ENCODE results near the gene PIK3CG.
"Not testable (repeated sequence)": the region's sequence is repeated elsewhere in the genome, so short reads cannot be mapped to it uniquely, and the experiment has no call there.

PIK3CG gene

GRCh38 chr7:106865130-106866041 is at the start of gene PIK3CG:
Gene PIK3CG, plus strand, starts transcription at chr7:106865282. Its CDS starts 2,280 bp downstream, at chr7:106867562.
- Histone ChIP-seq H3K4me3 (ENCODE audit: low read depth in 1 of 5, low read length in 5 of 5) (peak within 1 kb of the TSS; percentile 36 to 74 (median 68)), H3K27ac (ENCODE audit: low read depth, low read length) (peak within 1 kb of the TSS; percentile 47), H3K4me1 (ENCODE audit: control insufficient read depth in 5 of 5, insufficient read depth in 5 of 5, low read length in 5 of 5) (peaks cover 10 to 49% (median 40%) of the 10 kb centered on the region in 5 donors), H3K9ac (ENCODE audit: low read length in 5 of 5) (peak within 1 kb of the TSS in 4 of 5 donors; percentile 19 to 62 (median 36)), H3K36me3 (ENCODE audit: control insufficient read depth in 5 of 5, insufficient read depth in 5 of 5, low read length in 5 of 5) (peaks cover 0 to 17% (median 0%) of the 10 kb centered on the region in 5 donors), H3K27me3 (ENCODE audit: control insufficient read depth in 5 of 5, insufficient read depth in 4 of 5, low read length in 5 of 5) (no peaks in the 10 kb centered on the region), H3K9me3 (ENCODE audit: control insufficient read depth in 5 of 5, low read length in 5 of 5) (peaks cover 0 to 7% (median 0%) of the 10 kb centered on the region in 5 donors)

GRCh38 chr7:106817098-106817497 is 48.0 kb upstream of the PIK3CG start:
- Histone ChIP-seq H3K36me3 (ENCODE audit: control insufficient read depth in 5 of 5, insufficient read depth in 5 of 5, low read length in 5 of 5) (no peaks in the 10 kb centered on the region), H3K27me3 (ENCODE audit: control insufficient read depth in 5 of 5, insufficient read depth in 4 of 5, low read length in 5 of 5) (no peaks in the 10 kb centered on the region), H3K4me1 (ENCODE audit: control insufficient read depth in 5 of 5, insufficient read depth in 5 of 5, low read length in 5 of 5) (peaks cover 0 to 2% (median 0%) of the 10 kb centered on the region in 5 donors), H3K9ac (ENCODE audit: low read length in 5 of 5) (no peak overlapping the region), H3K27ac (ENCODE audit: low read depth, low read length) (no peak overlapping the region), H3K9me3 (ENCODE audit: control insufficient read depth in 5 of 5, low read length in 5 of 5) (no peaks in the 10 kb centered on the region), H3K4me3 (ENCODE audit: low read depth in 1 of 5, low read length in 5 of 5) (no peak overlapping the region)

- no peaks in the 10 kb centered on the region for H3K36me3 ChIP-seq (ENCODE audit: control insufficient read depth in 5 of 5, insufficient read depth in 5 of 5, low read length in 5 of 5)
- H3K4me1 ChIP-seq (ENCODE audit: control insufficient read depth in 5 of 5, insufficient read depth in 5 of 5, low read length in 5 of 5), result no peaks in the 10 kb centered on the region
- H3K9ac ChIP-seq (ENCODE audit: low read length in 5 of 5), result no peak overlapping the region
- no peak overlapping the region for H3K27ac ChIP-seq (ENCODE audit: low read depth, low read length)
- no peaks in the 10 kb centered on the region for H3K9me3 ChIP-seq (ENCODE audit: control insufficient read depth in 5 of 5, low read length in 5 of 5)
- H3K4me3 ChIP-seq (ENCODE audit: low read depth in 1 of 5, low read length in 5 of 5), result no peak overlapping the region
- H3K27me3 ChIP-seq (ENCODE audit: control insufficient read depth in 5 of 5, insufficient read depth in 4 of 5, low read length in 5 of 5), result no peaks in the 10 kb centered on the region
Measured at GRCh38 chr7:106818736-106819135, 46.3 kb upstream of the PIK3CG start.

- Histone ChIP-seq H3K27ac (ENCODE audit: low read depth, low read length) (no peak overlapping the region), H3K4me3 (ENCODE audit: low read depth in 1 of 5, low read length in 5 of 5) (no peak overlapping the region)
Measured at GRCh38 chr7:106819546-106819945, 45.5 kb upstream of the PIK3CG start.

GRCh38 chr7:106820321-106821217 is 44.5 kb upstream of the PIK3CG start:
- Histone ChIP-seq H3K4me3 (ENCODE audit: low read depth in 1 of 5, low read length in 5 of 5) (no peak overlapping the region), H3K9me3 (ENCODE audit: control insufficient read depth in 5 of 5, low read length in 5 of 5) (no peaks in the 10 kb centered on the region), H3K4me1 (ENCODE audit: control insufficient read depth in 5 of 5, insufficient read depth in 5 of 5, low read length in 5 of 5) (no peaks in the 10 kb centered on the region), H3K27ac (ENCODE audit: low read depth, low read length) (no peak overlapping the region), H3K36me3 (ENCODE audit: control insufficient read depth in 5 of 5, insufficient read depth in 5 of 5, low read length in 5 of 5) (no peaks in the 10 kb centered on the region), H3K9ac (ENCODE audit: low read length in 5 of 5) (no peak overlapping the region), H3K27me3 (ENCODE audit: control insufficient read depth in 5 of 5, insufficient read depth in 4 of 5, low read length in 5 of 5) (no peaks in the 10 kb centered on the region)

More at GRCh38 chr7:106819546-106819945, 45.5 kb upstream of the PIK3CG start:
- Histone ChIP-seq H3K9me3 (ENCODE audit: control insufficient read depth in 5 of 5, low read length in 5 of 5) (no peaks in the 10 kb centered on the region), H3K27me3 (ENCODE audit: control insufficient read depth in 5 of 5, insufficient read depth in 4 of 5, low read length in 5 of 5) (no peaks in the 10 kb centered on the region), H3K9ac (ENCODE audit: low read length in 5 of 5) (no peak overlapping the region), H3K36me3 (ENCODE audit: control insufficient read depth in 5 of 5, insufficient read depth in 5 of 5, low read length in 5 of 5) (no peaks in the 10 kb centered on the region), H3K4me1 (ENCODE audit: control insufficient read depth in 5 of 5, insufficient read depth in 5 of 5, low read length in 5 of 5) (no peaks in the 10 kb centered on the region)

GRCh38 chr7:106823631-106824030 is 41.5 kb upstream of the PIK3CG start:
- Histone ChIP-seq H3K9me3 (ENCODE audit: control insufficient read depth in 5 of 5, low read length in 5 of 5) (no peaks in the 10 kb centered on the region), H3K9ac (ENCODE audit: low read length in 5 of 5) (no peak overlapping the region), H3K36me3 (ENCODE audit: control insufficient read depth in 5 of 5, insufficient read depth in 5 of 5, low read length in 5 of 5) (no peaks in the 10 kb centered on the region), H3K4me1 (ENCODE audit: control insufficient read depth in 5 of 5, insufficient read depth in 5 of 5, low read length in 5 of 5) (no peaks in the 10 kb centered on the region), H3K27ac (ENCODE audit: low read depth, low read length) (no peak overlapping the region), H3K27me3 (ENCODE audit: control insufficient read depth in 5 of 5, insufficient read depth in 4 of 5, low read length in 5 of 5) (no peaks in the 10 kb centered on the region), H3K4me3 (ENCODE audit: low read depth in 1 of 5, low read length in 5 of 5) (no peak overlapping the region)

- Histone ChIP-seq H3K4me1 (ENCODE audit: control insufficient read depth in 5 of 5, insufficient read depth in 5 of 5, low read length in 5 of 5) (no peaks in the 10 kb centered on the region), H3K36me3 (ENCODE audit: control insufficient read depth in 5 of 5, insufficient read depth in 5 of 5, low read length in 5 of 5) (no peaks in the 10 kb centered on the region), H3K27me3 (ENCODE audit: control insufficient read depth in 5 of 5, insufficient read depth in 4 of 5, low read length in 5 of 5) (no peaks in the 10 kb centered on the region), H3K9ac (ENCODE audit: low read length in 5 of 5) (no peak overlapping the region), H3K4me3 (ENCODE audit: low read depth in 1 of 5, low read length in 5 of 5) (no peak overlapping the region), H3K9me3 (ENCODE audit: control insufficient read depth in 5 of 5, low read length in 5 of 5) (peaks cover 0 to 5% (median 3%) of the 10 kb centered on the region in 5 donors), H3K27ac (ENCODE audit: low read depth, low read length) (no peak overlapping the region)
Measured at GRCh38 chr7:106824458-106824857, 40.6 kb upstream of the PIK3CG start.

GRCh38 chr7:106827626-106828025 is 37.5 kb upstream of the PIK3CG start:
- H3K27me3 ChIP-seq (ENCODE audit: control insufficient read depth in 5 of 5, insufficient read depth in 4 of 5, low read length in 5 of 5), result no peaks in the 10 kb centered on the region
- H3K27ac ChIP-seq (ENCODE audit: low read depth, low read length), result no peak overlapping the region
- peaks cover 0 to 6% (median 4%) of the 10 kb centered on the region in 5 donors for H3K9me3 ChIP-seq (ENCODE audit: control insufficient read depth in 5 of 5, low read length in 5 of 5)
- no peak overlapping the region for H3K4me3 ChIP-seq (ENCODE audit: low read depth in 1 of 5, low read length in 5 of 5)
- no peaks in the 10 kb centered on the region for H3K36me3 ChIP-seq (ENCODE audit: control insufficient read depth in 5 of 5, insufficient read depth in 5 of 5, low read length in 5 of 5)
- no peaks in the 10 kb centered on the region for H3K4me1 ChIP-seq (ENCODE audit: control insufficient read depth in 5 of 5, insufficient read depth in 5 of 5, low read length in 5 of 5)
- no peak overlapping the region for H3K9ac ChIP-seq (ENCODE audit: low read length in 5 of 5)

GRCh38 chr7:106829496-106829895 is 35.6 kb upstream of the PIK3CG start:
- H3K9me3 ChIP-seq (ENCODE audit: control insufficient read depth in 5 of 5, low read length in 5 of 5), result peaks cover 0 to 6% (median 4%) of the 10 kb centered on the region in 5 donors
- no peaks in the 10 kb centered on the region for H3K27me3 ChIP-seq (ENCODE audit: control insufficient read depth in 5 of 5, insufficient read depth in 4 of 5, low read length in 5 of 5)
- H3K9ac ChIP-seq (ENCODE audit: low read length in 5 of 5), result no peak overlapping the region
- H3K27ac ChIP-seq (ENCODE audit: low read depth, low read length), result no peak overlapping the region
- H3K4me1 ChIP-seq (ENCODE audit: control insufficient read depth in 5 of 5, insufficient read depth in 5 of 5, low read length in 5 of 5), result no peaks in the 10 kb centered on the region
- H3K4me3 ChIP-seq (ENCODE audit: low read depth in 1 of 5, low read length in 5 of 5), result no peak overlapping the region
- no peaks in the 10 kb centered on the region for H3K36me3 ChIP-seq (ENCODE audit: control insufficient read depth in 5 of 5, insufficient read depth in 5 of 5, low read length in 5 of 5)

GRCh38 chr7:106830896-106831295 is 34.2 kb upstream of the PIK3CG start:
- not testable (repeated sequence) for H3K27ac ChIP-seq (ENCODE audit: low read depth, low read length); H3K4me1 ChIP-seq (ENCODE audit: control insufficient read depth in 5 of 5, insufficient read depth in 5 of 5, low read length in 5 of 5); H3K36me3 ChIP-seq (ENCODE audit: control insufficient read depth in 5 of 5, insufficient read depth in 5 of 5, low read length in 5 of 5); H3K9me3 ChIP-seq (ENCODE audit: control insufficient read depth in 5 of 5, low read length in 5 of 5); H3K4me3 ChIP-seq (ENCODE audit: low read depth in 1 of 5, low read length in 5 of 5); H3K27me3 ChIP-seq (ENCODE audit: control insufficient read depth in 5 of 5, insufficient read depth in 4 of 5, low read length in 5 of 5); H3K9ac ChIP-seq (ENCODE audit: low read length in 5 of 5)
